Omental fat pad (tissue), 4 donors: Measurements from ENCODE around the gene NUP107. TPM values are rescaled to one million over a fixed set of nuclear protein-coding genes. Genes with fewer than 3 reads are reported as not detected.

Source experiments
- ATAC-seq: fragments of 150-250 bp; one replicate; pipeline ENCODE4 v1.9.1; 2016; ENCODE audit warnings: mild to moderate bottlenecking, moderate library complexity; ENCODE audit not compliant: low FRiP score
- DNase-seq: peaks from one replicate; pipeline ENCODE4 v3.0.0-alpha.2; 2019; ENCODE audit warnings: low spot score
- total RNA-seq, 4 donors: library from RNA; depleted of rRNA; stranded (reverse); fragments of >200 nt; gene quantifications; one replicate each; pipeline ENCODE4 v1.1.0, GENCODE V29; 2016
- TF ChIP-seq, protein P1 (sequence below), 3 donors: fragments of 450-650 bp; IDR thresholded peaks; one replicate each; pipeline ENCODE4 v1.5.1; 2016 to 2017; ENCODE audit warnings: antibody characterized with exemption in 3 of 3, mild to moderate bottlenecking in 3 of 3, moderate library complexity in 2 of 3

NUP107 gene
- total RNA-seq, 4 donors from 2014 or later = 27.1 to 48.9 (median 29.8) TPM

DNA sequence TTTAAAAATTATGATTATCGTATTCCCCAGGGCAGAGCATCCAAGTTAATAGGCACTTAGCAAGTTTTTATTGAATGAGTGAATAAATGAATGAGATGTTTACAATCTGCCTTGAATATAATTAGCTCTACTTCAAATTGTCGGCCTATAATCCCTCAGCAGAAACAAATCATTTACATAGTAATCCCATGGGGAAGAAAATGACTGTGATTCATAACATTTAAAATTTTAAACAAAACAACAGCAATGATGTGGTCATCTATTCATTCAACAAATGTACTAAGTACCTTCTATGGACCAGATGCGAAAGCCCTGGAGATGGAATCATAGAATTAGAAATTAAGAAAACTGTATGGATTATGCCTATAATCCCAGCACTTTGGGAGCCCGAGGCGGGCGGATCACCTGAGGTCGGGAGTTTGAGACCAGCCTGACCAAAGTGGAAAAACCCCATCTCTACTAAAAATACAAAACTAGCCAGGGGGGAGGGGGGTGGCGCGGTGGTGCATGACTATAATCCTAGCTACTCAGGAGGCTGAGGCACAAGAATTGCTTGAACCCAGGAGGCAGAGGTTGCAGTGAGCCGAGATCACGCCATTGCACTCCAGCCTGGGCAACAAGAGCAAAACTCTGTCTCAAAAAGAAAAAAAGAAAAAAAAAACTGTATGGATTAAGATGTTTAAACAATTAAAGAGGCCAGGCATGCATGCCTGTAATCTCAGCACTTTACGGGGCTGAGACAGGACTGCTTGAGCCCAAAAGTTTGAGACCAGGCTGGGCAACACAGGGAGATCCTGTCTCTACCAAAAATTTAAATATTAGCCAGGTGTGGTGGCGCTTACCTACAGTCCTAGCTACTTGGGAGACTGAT is 103.5 kb downstream of the NUP107 start:
- ATAC-seq = no peak
- TF ChIP-seq, protein P1, sequence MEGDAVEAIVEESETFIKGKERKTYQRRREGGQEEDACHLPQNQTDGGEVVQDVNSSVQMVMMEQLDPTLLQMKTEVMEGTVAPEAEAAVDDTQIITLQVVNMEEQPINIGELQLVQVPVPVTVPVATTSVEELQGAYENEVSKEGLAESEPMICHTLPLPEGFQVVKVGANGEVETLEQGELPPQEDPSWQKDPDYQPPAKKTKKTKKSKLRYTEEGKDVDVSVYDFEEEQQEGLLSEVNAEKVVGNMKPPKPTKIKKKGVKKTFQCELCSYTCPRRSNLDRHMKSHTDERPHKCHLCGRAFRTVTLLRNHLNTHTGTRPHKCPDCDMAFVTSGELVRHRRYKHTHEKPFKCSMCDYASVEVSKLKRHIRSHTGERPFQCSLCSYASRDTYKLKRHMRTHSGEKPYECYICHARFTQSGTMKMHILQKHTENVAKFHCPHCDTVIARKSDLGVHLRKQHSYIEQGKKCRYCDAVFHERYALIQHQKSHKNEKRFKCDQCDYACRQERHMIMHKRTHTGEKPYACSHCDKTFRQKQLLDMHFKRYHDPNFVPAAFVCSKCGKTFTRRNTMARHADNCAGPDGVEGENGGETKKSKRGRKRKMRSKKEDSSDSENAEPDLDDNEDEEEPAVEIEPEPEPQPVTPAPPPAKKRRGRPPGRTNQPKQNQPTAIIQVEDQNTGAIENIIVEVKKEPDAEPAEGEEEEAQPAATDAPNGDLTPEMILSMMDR (IDR thresholded peaks at IDR 0.05) = no peak

GRCh38 chr12:68790952-68791234 is 104.1 kb downstream of the NUP107 start:
- DNase-seq = no peak
- TF ChIP-seq, protein P1 (IDR thresholded peaks at IDR 0.05) = no peak
- no peak for ATAC-seq

More for the DNA sequence above, 103.5 kb downstream of the NUP107 start:
- DNase-seq = no peak

- TF ChIP-seq, protein P1 (IDR thresholded peaks at IDR 0.05) = no peak
- DNase-seq (no peak), ATAC-seq (no peak)
These were observed 105.2 kb downstream of the NUP107 start for GRCh38 chr12:68791897-68792481.

DNA sequence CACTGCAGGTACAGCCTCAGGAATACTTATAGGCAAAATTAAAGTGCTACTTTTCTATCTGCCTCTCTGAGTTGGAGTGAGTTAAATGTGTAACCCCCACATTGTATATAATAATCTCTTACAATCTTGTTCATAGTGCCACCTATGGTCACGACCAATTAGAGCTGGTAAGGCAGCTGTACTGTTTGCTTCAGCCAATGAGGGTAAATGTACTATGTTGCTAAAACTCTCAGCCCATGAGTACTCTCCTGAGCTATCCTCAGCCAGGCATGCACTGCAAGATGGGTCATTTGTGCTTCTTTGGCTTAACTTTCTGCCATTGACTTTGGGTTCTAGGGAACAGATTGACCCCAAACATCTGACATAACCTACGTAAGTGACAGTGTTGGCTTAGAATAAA is 106.2 kb downstream of the NUP107 start:
- ATAC-seq (no peak), DNase-seq (no peak)
- TF ChIP-seq, protein P1 (IDR thresholded peaks at IDR 0.05) = no peak

GRCh38 chr12:68793436-68793835 is 106.7 kb downstream of the NUP107 start:
- no peak for ATAC-seq
- TF ChIP-seq, protein P1 (IDR thresholded peaks at IDR 0.05) = no peak

GRCh38 chr12:68793975-68794652 is 107.3 kb downstream of the NUP107 start:
- DNase-seq (no peak), ATAC-seq (no peak)
- TF ChIP-seq, protein P1 (IDR thresholded peaks at IDR 0.05) = no peak

More at GRCh38 chr12:68793436-68793835, 106.7 kb downstream of the NUP107 start:
- DNase-seq = no peak
